GM23338 (cell line): ENCODE results near the gene KIAA1614. TPM values are rescaled to one million over a fixed set of nuclear protein-coding genes. Genes with fewer than 3 reads are reported as not detected.

Source experiments
- ATAC-seq: fragments of 200-7000 bp; cut with Tn5 transposase; 3 replicates; pipeline ENCODE4 v1.9.1; 2020
- DNase-seq: peaks from one replicate; pipeline ENCODE4 v3.0.0-alpha.2; 2015; ENCODE audit warnings: low spot score
- H2AFZ ChIP-seq: fragments of 200-600 bp; sonication (generic); 2 replicates; pipeline ENCODE4 v1.8.0; 2016; ENCODE audit warnings: antibody characterized with exemption, mild to moderate bottlenecking, moderate library complexity
- H3F3A ChIP-seq: fragments of 200-600 bp; sonication (generic); replicated peaks from 2 replicates; pipeline ENCODE4 v1.8.0; 2017; ENCODE audit warnings: antibody characterized with exemption, mixed run types, low read depth
- H3K27ac ChIP-seq: fragments of 200-600 bp; sonication (generic); 2 replicates; pipeline ENCODE4 v1.6.1; 2016; ENCODE audit warnings: low read depth
- H3K27me3 ChIP-seq: fragments of 200-600 bp; sonication (generic); 2 replicates; pipeline ENCODE4 v1.8.0; 2016; ENCODE audit warnings: mild to moderate bottlenecking, mixed run types, moderate library complexity; ENCODE audit not compliant: insufficient read depth
- H3K36me3 ChIP-seq: fragments of 200-600 bp; sonication (generic); 2 replicates; pipeline ENCODE4 v1.8.0; 2016; ENCODE audit warnings: mild to moderate bottlenecking; ENCODE audit not compliant: insufficient read depth
- H3K4me1 ChIP-seq: fragments of 200-600 bp; sonication (generic); 2 replicates; pipeline ENCODE4 v1.8.0; 2016; ENCODE audit warnings: mild to moderate bottlenecking, moderate library complexity; ENCODE audit not compliant: insufficient read depth
- H3K4me2 ChIP-seq: fragments of 200-600 bp; sonication (generic); 2 replicates; pipeline ENCODE4 v1.7.1; 2017; ENCODE audit warnings: mixed run types
- H3K4me3 ChIP-seq: fragments of 200-600 bp; sonication (generic); 2 replicates; pipeline ENCODE4 v1.6.1; 2016; ENCODE audit warnings: mixed run types
- H3K79me2 ChIP-seq: fragments of 200-600 bp; sonication (generic); replicated peaks from 2 replicates; pipeline ENCODE4 v1.8.0; 2017; ENCODE audit warnings: mild to moderate bottlenecking; ENCODE audit not compliant: insufficient read depth
- H3K9me2 ChIP-seq: fragments of 200-600 bp; sonication (generic); 2 replicates; pipeline ENCODE4 v1.8.0; 2017; ENCODE audit not compliant: insufficient read depth
- H4K20me1 ChIP-seq: fragments of 200-600 bp; sonication (generic); replicated peaks from 2 replicates; pipeline ENCODE4 v1.8.0; 2017; ENCODE audit warnings: mild to moderate bottlenecking; ENCODE audit not compliant: insufficient read depth
- H3K27ac Mint-ChIP-seq: 2 replicates; pipeline ENCODE4 v1.8.0; 2020; ENCODE audit warnings: inconsistent platforms, mild to moderate bottlenecking, moderate library complexity, mixed read lengths
- H3K27me3 Mint-ChIP-seq: 3 replicates; pipeline ENCODE4 v1.8.0; 2022; ENCODE audit warnings: low read depth, mild to moderate bottlenecking, moderate library complexity, mixed read lengths, inconsistent platforms; ENCODE audit not compliant: insufficient read depth, poor library complexity
- H3K36me3 Mint-ChIP-seq: 3 replicates; pipeline ENCODE4 v1.8.0; 2021; ENCODE audit warnings: low read depth, mild to moderate bottlenecking, inconsistent platforms, moderate library complexity, mixed read lengths
- H3K4me1 Mint-ChIP-seq: 3 replicates; pipeline ENCODE4 v1.8.0; 2020; ENCODE audit warnings: mild to moderate bottlenecking, inconsistent platforms, mixed read lengths
- H3K4me3 Mint-ChIP-seq: 3 replicates; pipeline ENCODE4 v1.8.0; 2021; ENCODE audit warnings: moderate library complexity, mild to moderate bottlenecking, inconsistent platforms, mixed read lengths
- H3K9me3 Mint-ChIP-seq: 3 replicates; pipeline ENCODE4 v1.8.0; 2020; ENCODE audit warnings: moderate library complexity, mild to moderate bottlenecking, inconsistent platforms, mixed read lengths
- CREB1 ChIP-seq: fragments of 250-450 bp; sonication (Bioruptor Pico); IDR thresholded peaks from 2 replicates; pipeline ENCODE4 v1.5.0; 2020; ENCODE audit warnings: low read depth, mild to moderate bottlenecking, moderate library complexity
- CTCF ChIP-seq, 2 experiments: fragments of 200-600 bp in 1 of 2; sonication (generic) in 1 of 2; conservative IDR thresholded peaks; 2 replicates each; pipeline versions ENCODE4 v1.5.1 to v1.6.1; 2016 to 2017; ENCODE audit warnings: antibody characterized with exemption in 2 of 2, low read depth in 2 of 2, mild to moderate bottlenecking in 2 of 2, moderate library complexity in 1 of 2
- ETS1 ChIP-seq: IDR thresholded peaks from 2 replicates; pipeline ENCODE4 v1.6.1; 2016; ENCODE audit warnings: antibody characterized with exemption
- EZH2 ChIP-seq: fragments of 200-600 bp; sonication (generic); IDR thresholded peaks from one replicate; pipeline ENCODE4 v1.8.0; 2017; ENCODE audit warnings: antibody characterized with exemption, mild to moderate bottlenecking, low read depth; ENCODE audit not compliant: unreplicated experiment
- EZH2phosphoT487 ChIP-seq: fragments of 200-600 bp; sonication (generic); IDR thresholded peaks from one replicate; pipeline ENCODE4 v1.8.1; 2018; ENCODE audit warnings: antibody characterized with exemption; ENCODE audit not compliant: unreplicated experiment
- JUNB ChIP-seq: IDR thresholded peaks from one replicate; pipeline ENCODE4 v1.6.1; 2016; ENCODE audit warnings: antibody characterized with exemption; ENCODE audit not compliant: unreplicated experiment
- NANOG ChIP-seq: IDR thresholded peaks from 2 replicates; pipeline ENCODE4 v1.6.1; 2016; ENCODE audit warnings: antibody characterized with exemption, borderline replicate concordance
- POLR2AphosphoS5 ChIP-seq: IDR thresholded peaks from 2 replicates; pipeline ENCODE4 v1.6.1; 2016; ENCODE audit warnings: antibody characterized with exemption, low read depth
- REST ChIP-seq: IDR thresholded peaks from one replicate; pipeline ENCODE4 v1.6.1; 2018; ENCODE audit warnings: antibody characterized with exemption; ENCODE audit not compliant: unreplicated experiment
- STAT1 ChIP-seq: IDR thresholded peaks from one replicate; pipeline ENCODE4 v1.6.1; 2016; ENCODE audit warnings: antibody characterized with exemption; ENCODE audit not compliant: unreplicated experiment
- ZNF114 ChIP-seq: fragments of 250-450 bp; sonication (Bioruptor Pico); IDR thresholded peaks from 2 replicates; pipeline ENCODE4 v1.5.0; 2020; ENCODE audit warnings: mild to moderate bottlenecking, moderate library complexity
- ZNF331 ChIP-seq: fragments of 250-450 bp; sonication (Bioruptor Pico); IDR thresholded peaks from 2 replicates; pipeline ENCODE4 v1.5.0; 2020; ENCODE audit warnings: low read depth, mild to moderate bottlenecking, moderate library complexity
- ZNF462 ChIP-seq: fragments of 250-450 bp; sonication (Bioruptor Pico); IDR thresholded peaks from 2 replicates; pipeline ENCODE4 v1.5.0; 2020; ENCODE audit warnings: mild to moderate bottlenecking, moderate library complexity
- polyA plus RNA-seq: library from polyadenylated mRNA; unstranded; fragments of >200 nt; fragmentation: Nextera tagmentation; extraction: Ambion mirVana; gene quantifications from 2 replicates; pipeline ENCODE4 v1.2.1, GENCODE V29; 2016
- total RNA-seq: library from RNA; depleted of rRNA; stranded (reverse); fragments of >200 nt; shearing (Covaris generic); gene quantifications from 2 replicates; pipeline ENCODE4 v1.2.3, GENCODE V29; 2014

The KIAA1614 gene
- total and polyA plus RNA-seq, 2 experiments from 2014 or later: 1.1 to 1.8 TPM

- no peak overlapping the region for H3K4me3 Mint-ChIP-seq
- H3K4me1 ChIP-seq: no peaks in the 10 kb centered on the region
- peaks cover 5% of the 10 kb centered on the region; the same call in 1 of the 2 replicates for H3K36me3 ChIP-seq
- peaks cover 40% of the 10 kb centered on the region for H3K36me3 Mint-ChIP-seq
- TF ChIP-seq EZH2phosphoT487 (no peak), ETS1 (no peak), CREB1 (no peak), CTCF (conservative IDR thresholded peaks at IDR 0.05; ENCODE audit: low read depth in 2 of 2) (no peak), ZNF331 (no peak), REST (no peak), EZH2 (no peak), ZNF462 (CRISPR knock-in tag) (no peak), ZNF114 (CRISPR knock-in tag) (no peak), STAT1 (no peak), JUNB (no peak), POLR2AphosphoS5 (no peak), NANOG (no peak)
- no peaks in the 10 kb centered on the region for H3K9me3 Mint-ChIP-seq
- no peak overlapping the region for H3K27ac ChIP-seq
- DNase-seq (no peak), ATAC-seq (no peak)
- peaks cover 6% of the 10 kb centered on the region for H3K79me2 ChIP-seq
- no peaks in the 10 kb centered on the region for H3K9me2 ChIP-seq
- no peak overlapping the region for H2AFZ ChIP-seq
- 0 out of 3 replicates have a peak, but pooled peaks cover 2% of the 10 kb centered on the region for H3K4me1 Mint-ChIP-seq
- H3K27ac Mint-ChIP-seq: no peak overlapping the region
- H3F3A ChIP-seq: no peaks in the 10 kb centered on the region
- no peak overlapping the region for H3K4me2 ChIP-seq
- no peaks in the 10 kb centered on the region for H3K27me3 Mint-ChIP-seq
- H3K4me3 ChIP-seq: no peak overlapping the region
- H3K27me3 ChIP-seq: no peaks in the 10 kb centered on the region
- H4K20me1 ChIP-seq: peaks cover 5% of the 10 kb centered on the region
Observed at GRCh38 chr1:180970333-180971079, 57.8 kb downstream of the KIAA1614 start.
